Loucy (cell line): ENCODE data around the gene TPX2.

Experiments used
- H2AFZ ChIP-seq: fragments of 200-600 bp; sonication (generic); 2 replicates; pipeline ENCODE4 v1.6.0; 2016; ENCODE audit warnings: antibody characterized with exemption, mild to moderate bottlenecking, low read length, moderate library complexity
- H3F3A ChIP-seq: fragments of 200-600 bp; 2 replicates; pipeline ENCODE4 v1.6.0; 2016; ENCODE audit warnings: antibody characterized with exemption, low read depth, mild to moderate bottlenecking
- H3K27me3 ChIP-seq: fragments of 200-600 bp; sonication (generic); 2 replicates; pipeline ENCODE4 v1.6.1; 2014; ENCODE audit warnings: low read length, mild to moderate bottlenecking; ENCODE audit not compliant: insufficient read depth, poor library complexity, severe bottlenecking
- H3K36me3 ChIP-seq: fragments of 200-600 bp; sonication (generic); 2 replicates; pipeline ENCODE4 v1.6.1; 2016; ENCODE audit warnings: low read length; ENCODE audit not compliant: insufficient read depth
- H3K4me1 ChIP-seq: fragments of 200-600 bp; sonication (generic); 2 replicates; pipeline ENCODE4 v1.5.1; 2014; ENCODE audit warnings: low read length, mild to moderate bottlenecking; ENCODE audit not compliant: insufficient read depth, poor library complexity, severe bottlenecking
- H3K4me2 ChIP-seq: fragments of 200-600 bp; sonication (generic); 2 replicates; pipeline ENCODE4 v1.6.0; 2014; ENCODE audit warnings: antibody characterized with exemption, low read length, low read depth, mild to moderate bottlenecking; ENCODE audit not compliant: poor library complexity, severe bottlenecking
- H3K4me3 ChIP-seq: fragments of 200-600 bp; sonication (generic); 2 replicates; pipeline ENCODE4 v1.5.1; 2014; ENCODE audit warnings: low read length, mild to moderate bottlenecking, mixed read lengths; ENCODE audit not compliant: poor library complexity, severe bottlenecking
- H3K79me2 ChIP-seq: fragments of 200-600 bp; sonication (generic); 2 replicates; pipeline ENCODE4 v1.6.1; 2014; ENCODE audit warnings: low read length; ENCODE audit not compliant: insufficient read depth
- H3K9ac ChIP-seq: fragments of 200-600 bp; sonication (generic); 2 replicates; pipeline ENCODE4 v1.6.0; 2014; ENCODE audit warnings: mild to moderate bottlenecking, low read depth, low read length, moderate library complexity; ENCODE audit not compliant: poor library complexity, severe bottlenecking
- H3K9me2 ChIP-seq: fragments of 200-600 bp; sonication (generic); replicated peaks from 2 replicates; pipeline ENCODE4 v1.6.1; 2016; ENCODE audit warnings: low read depth, low read length, mixed read lengths
- H3K9me3 ChIP-seq: fragments of 200-600 bp; sonication (generic); 2 replicates; pipeline ENCODE4 v1.6.1; 2014; ENCODE audit warnings: mild to moderate bottlenecking, antibody characterized with exemption, low read length, low read depth; ENCODE audit not compliant: insufficient read depth
- H4K20me1 ChIP-seq: fragments of 200-600 bp; sonication (generic); 2 replicates; pipeline ENCODE4 v1.6.0; 2014; ENCODE audit warnings: antibody characterized with exemption, low read length, mild to moderate bottlenecking; ENCODE audit not compliant: insufficient read depth, poor library complexity, severe bottlenecking
- EZH2phosphoT487 ChIP-seq: fragments of 200-600 bp; IDR thresholded peaks from 2 replicates; pipeline ENCODE4 v1.6.1; 2018; ENCODE audit warnings: antibody characterized with exemption, mild to moderate bottlenecking, moderate library complexity, borderline replicate concordance
- TF ChIP-seq, protein P1 (sequence below): fragments of 200-600 bp; sonication (generic); conservative IDR thresholded peaks from 2 replicates; pipeline ENCODE4 v1.5.1; 2014; ENCODE audit warnings: mild to moderate bottlenecking, antibody characterized with exemption, low read length

The TPX2 gene

DNA sequence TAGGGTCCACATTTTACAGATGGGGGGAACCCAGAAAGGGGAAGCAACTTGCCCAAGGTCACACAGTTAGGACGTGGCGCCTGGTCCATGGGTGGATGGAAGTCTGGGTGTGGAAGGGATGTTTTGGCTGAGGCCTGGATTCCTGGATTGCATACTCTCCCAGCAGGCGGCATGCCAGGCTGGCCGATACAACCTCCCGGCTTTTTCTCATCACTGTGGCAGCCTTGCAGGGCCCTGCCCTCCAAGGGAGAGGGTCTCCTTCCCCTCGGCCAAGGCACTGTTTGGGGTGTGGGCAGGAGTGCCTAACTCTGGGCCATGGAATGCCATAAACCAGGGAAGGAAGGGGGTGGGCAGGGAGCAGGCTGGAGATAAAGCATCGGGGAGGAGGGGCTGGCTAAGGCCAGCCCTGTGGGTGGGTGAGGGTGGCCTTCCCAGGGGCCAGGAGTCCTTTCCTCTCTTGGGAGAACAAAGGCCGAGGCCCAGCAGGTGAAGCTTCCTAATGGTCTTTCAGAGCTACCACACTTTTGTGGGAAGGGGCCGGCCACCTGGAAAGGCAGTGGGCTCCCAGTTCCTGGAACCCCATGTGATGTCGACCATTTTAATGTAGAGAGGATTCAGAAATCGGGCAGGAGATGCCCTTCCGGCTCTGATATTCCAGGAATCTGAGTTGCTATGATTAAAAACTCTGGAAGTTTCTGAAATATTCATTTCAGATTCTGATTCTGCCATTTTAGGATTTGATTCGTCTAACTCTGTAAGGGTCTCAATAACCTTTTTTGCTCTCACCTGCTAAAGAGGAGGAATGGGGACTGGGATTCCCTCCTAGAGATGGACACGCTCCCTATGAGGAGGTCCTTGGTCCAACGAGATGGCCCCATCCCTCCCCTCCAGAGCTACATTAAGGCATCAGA is 102.1 kb downstream of the TPX2 start:
- TF ChIP-seq, protein P1, sequence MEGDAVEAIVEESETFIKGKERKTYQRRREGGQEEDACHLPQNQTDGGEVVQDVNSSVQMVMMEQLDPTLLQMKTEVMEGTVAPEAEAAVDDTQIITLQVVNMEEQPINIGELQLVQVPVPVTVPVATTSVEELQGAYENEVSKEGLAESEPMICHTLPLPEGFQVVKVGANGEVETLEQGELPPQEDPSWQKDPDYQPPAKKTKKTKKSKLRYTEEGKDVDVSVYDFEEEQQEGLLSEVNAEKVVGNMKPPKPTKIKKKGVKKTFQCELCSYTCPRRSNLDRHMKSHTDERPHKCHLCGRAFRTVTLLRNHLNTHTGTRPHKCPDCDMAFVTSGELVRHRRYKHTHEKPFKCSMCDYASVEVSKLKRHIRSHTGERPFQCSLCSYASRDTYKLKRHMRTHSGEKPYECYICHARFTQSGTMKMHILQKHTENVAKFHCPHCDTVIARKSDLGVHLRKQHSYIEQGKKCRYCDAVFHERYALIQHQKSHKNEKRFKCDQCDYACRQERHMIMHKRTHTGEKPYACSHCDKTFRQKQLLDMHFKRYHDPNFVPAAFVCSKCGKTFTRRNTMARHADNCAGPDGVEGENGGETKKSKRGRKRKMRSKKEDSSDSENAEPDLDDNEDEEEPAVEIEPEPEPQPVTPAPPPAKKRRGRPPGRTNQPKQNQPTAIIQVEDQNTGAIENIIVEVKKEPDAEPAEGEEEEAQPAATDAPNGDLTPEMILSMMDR: no peak
- no peak for TF ChIP-seq EZH2phosphoT487
- Histone ChIP-seq H3F3A (no peaks in the 10 kb centered on the region), H3K4me1 (peaks cover 58% of the 10 kb centered on the region), H2AFZ (no peak overlapping the region), H3K9ac (no peak overlapping the region), H3K4me3 (no peak overlapping the region), H3K9me2 (no peaks in the 10 kb centered on the region), H3K36me3 (no peaks in the 10 kb centered on the region), H3K79me2 (no peaks in the 10 kb centered on the region), H3K27me3 (no peaks in the 10 kb centered on the region), H3K9me3 (no peaks in the 10 kb centered on the region), H3K4me2 (no peak overlapping the region), H4K20me1 (no peaks in the 10 kb centered on the region)

DNA sequence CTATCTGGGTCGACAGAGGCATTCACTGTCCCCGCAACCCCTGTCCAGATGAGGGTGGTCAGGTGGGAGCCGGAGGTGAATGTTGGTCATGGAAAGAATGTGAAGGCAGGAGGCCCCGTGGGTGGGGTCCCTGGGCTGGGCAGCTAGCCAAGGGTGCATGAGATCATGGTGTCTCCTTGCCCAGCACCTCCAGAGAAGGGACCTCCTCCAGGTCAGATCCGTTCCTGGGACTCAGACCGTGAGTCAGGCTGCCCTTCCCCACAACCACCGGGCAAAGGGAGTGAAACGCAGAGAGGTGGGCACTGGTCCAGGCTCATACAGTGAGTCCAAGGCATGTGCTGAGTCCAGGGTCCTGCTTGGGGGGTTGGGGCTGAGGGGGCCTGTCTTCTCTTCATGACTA is 102.8 kb downstream of the TPX2 start:
- H3F3A ChIP-seq: no peaks in the 10 kb centered on the region
- H3K9ac ChIP-seq: peak overlapping the region; percentile 29
- H3K4me3 ChIP-seq: no peak overlapping the region
- no peaks in the 10 kb centered on the region for H3K36me3 ChIP-seq
- no peak overlapping the region for H3K4me2 ChIP-seq
- peaks cover 54% of the 10 kb centered on the region for H3K4me1 ChIP-seq
- no peaks in the 10 kb centered on the region for H3K9me3 ChIP-seq
- no peaks in the 10 kb centered on the region for H4K20me1 ChIP-seq
- no peak for TF ChIP-seq EZH2phosphoT487
- TF ChIP-seq, protein P1: no peak
- no peaks in the 10 kb centered on the region for H3K27me3 ChIP-seq
- no peaks in the 10 kb centered on the region for H3K79me2 ChIP-seq
- H2AFZ ChIP-seq: no peak overlapping the region
- H3K9me2 ChIP-seq: no peaks in the 10 kb centered on the region

DNA sequence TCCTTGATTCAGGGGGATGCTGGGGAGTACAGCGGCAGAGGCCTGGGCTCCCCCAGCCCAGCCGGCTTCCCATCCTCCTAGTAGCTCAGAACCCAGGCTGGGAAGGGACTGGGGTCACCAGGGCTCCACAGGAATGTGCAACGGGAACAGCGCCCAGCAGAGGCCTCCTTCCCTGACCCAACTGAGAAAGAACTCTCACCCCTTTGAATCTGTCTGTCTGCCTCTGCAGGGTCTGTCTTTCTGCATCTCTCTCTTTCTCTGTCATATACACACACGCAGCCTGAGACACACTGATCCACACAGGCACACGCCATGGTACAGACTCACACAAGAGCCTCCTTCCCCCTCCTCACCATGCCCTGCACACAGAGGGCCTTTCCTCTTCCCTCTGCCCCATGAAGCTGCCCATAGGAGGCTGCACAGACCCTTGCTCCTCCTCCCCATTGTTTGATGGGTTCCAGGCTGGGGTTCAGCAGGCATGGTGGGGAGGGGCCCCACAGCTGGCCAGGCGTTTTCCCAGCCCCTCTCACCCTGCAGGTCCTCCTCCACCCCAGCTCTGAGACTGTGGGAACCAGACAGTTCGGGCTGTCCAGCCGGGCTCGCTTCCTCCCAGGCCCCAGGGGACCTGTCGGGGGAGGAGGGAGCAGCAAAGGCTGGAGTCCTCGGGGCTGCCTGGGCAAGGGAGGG is 103.5 kb downstream of the TPX2 start:
- Histone ChIP-seq H2AFZ (no peak overlapping the region), H3K4me1 (peaks cover 47% of the 10 kb centered on the region), H3K36me3 (no peaks in the 10 kb centered on the region), H3K9me3 (no peaks in the 10 kb centered on the region), H3K4me2 (peak overlapping the region; percentile 28), H3K4me3 (no peak overlapping the region), H3K79me2 (no peaks in the 10 kb centered on the region), H3K27me3 (no peaks in the 10 kb centered on the region), H4K20me1 (no peaks in the 10 kb centered on the region), H3K9ac (peak overlapping the region; percentile 29), H3F3A (no peaks in the 10 kb centered on the region), H3K9me2 (no peaks in the 10 kb centered on the region)
- TF ChIP-seq, protein P1: no peak
- no peak for TF ChIP-seq EZH2phosphoT487
